ENCODE results near the gene ARV1.

- TF ChIP-seq POLR2A (IDR thresholded peaks at IDR 0.05; ENCODE audit: low read length) (no peak), ESRRA (IDR thresholded peaks at IDR 0.05; ENCODE audit: borderline replicate concordance, low read length) (no peak), EP300 (IDR thresholded peaks at IDR 0.05) (no peak), RAD21 (conservative IDR thresholded peaks at IDR 0.05 in 1 of 2, IDR thresholded peaks at IDR 0.05 in 1 of 2) (no peak), EHMT2 (IDR thresholded peaks at IDR 0.05; ENCODE audit: low read depth) (no peak), HMGXB4 (CRISPR knock-in tag; IDR thresholded peaks at IDR 0.05; ENCODE audit: borderline replicate concordance) (no peak), CEBPB (IDR thresholded peaks at IDR 0.05) (no peak), SMC3 (IDR thresholded peaks at IDR 0.05) (no peak), REST (IDR thresholded peaks at IDR 0.05) (no peak), PHF8 (IDR thresholded peaks at IDR 0.05; ENCODE audit: borderline replicate concordance, low read depth) (no peak)
- TF ChIP-seq, protein P1, sequence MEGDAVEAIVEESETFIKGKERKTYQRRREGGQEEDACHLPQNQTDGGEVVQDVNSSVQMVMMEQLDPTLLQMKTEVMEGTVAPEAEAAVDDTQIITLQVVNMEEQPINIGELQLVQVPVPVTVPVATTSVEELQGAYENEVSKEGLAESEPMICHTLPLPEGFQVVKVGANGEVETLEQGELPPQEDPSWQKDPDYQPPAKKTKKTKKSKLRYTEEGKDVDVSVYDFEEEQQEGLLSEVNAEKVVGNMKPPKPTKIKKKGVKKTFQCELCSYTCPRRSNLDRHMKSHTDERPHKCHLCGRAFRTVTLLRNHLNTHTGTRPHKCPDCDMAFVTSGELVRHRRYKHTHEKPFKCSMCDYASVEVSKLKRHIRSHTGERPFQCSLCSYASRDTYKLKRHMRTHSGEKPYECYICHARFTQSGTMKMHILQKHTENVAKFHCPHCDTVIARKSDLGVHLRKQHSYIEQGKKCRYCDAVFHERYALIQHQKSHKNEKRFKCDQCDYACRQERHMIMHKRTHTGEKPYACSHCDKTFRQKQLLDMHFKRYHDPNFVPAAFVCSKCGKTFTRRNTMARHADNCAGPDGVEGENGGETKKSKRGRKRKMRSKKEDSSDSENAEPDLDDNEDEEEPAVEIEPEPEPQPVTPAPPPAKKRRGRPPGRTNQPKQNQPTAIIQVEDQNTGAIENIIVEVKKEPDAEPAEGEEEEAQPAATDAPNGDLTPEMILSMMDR (IDR thresholded peaks at IDR 0.05), result no peak
- TF ChIP-seq, protein P2, sequence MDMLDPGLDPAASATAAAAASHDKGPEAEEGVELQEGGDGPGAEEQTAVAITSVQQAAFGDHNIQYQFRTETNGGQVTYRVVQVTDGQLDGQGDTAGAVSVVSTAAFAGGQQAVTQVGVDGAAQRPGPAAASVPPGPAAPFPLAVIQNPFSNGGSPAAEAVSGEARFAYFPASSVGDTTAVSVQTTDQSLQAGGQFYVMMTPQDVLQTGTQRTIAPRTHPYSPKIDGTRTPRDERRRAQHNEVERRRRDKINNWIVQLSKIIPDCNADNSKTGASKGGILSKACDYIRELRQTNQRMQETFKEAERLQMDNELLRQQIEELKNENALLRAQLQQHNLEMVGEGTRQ (IDR thresholded peaks at IDR 0.05), result no peak
Measured at GRCh38 chr1:230971771-230972170, 7.1 kb upstream of the ARV1 start.

All from A549 (cell line).